Nephron (organoid): ENCODE measurements around the gene UBP1.

Source experiments
- H3K27ac Mint-ChIP-seq, 3 experiments: 2 replicates each; pipeline ENCODE4 v1.8.0; 2020; ENCODE audit warnings: mixed read lengths in 3 of 3, mild to moderate bottlenecking in 2 of 3, moderate library complexity in 1 of 3
- H3K27me3 Mint-ChIP-seq: 2 replicates; pipeline ENCODE4 v1.8.0; 2021; ENCODE audit warnings: low read depth, mild to moderate bottlenecking, moderate library complexity, mixed read lengths
- H3K36me3 Mint-ChIP-seq: 2 replicates; pipeline ENCODE4 v1.8.0; 2020; ENCODE audit warnings: low read depth, mixed read lengths
- H3K4me1 Mint-ChIP-seq: 2 replicates; pipeline ENCODE4 v1.8.0; 2020; ENCODE audit warnings: mixed read lengths
- H3K4me3 Mint-ChIP-seq, 3 experiments: 2 replicates each; pipeline ENCODE4 v1.8.0; 2020; ENCODE audit warnings: mild to moderate bottlenecking in 3 of 3, mixed read lengths in 3 of 3, moderate library complexity in 2 of 3
- H3K9me3 Mint-ChIP-seq: 2 replicates; pipeline ENCODE4 v1.8.0; 2020; ENCODE audit warnings: mixed read lengths
- CTCF ChIP-seq, 3 experiments: fragments of 200-600 bp; sonication (generic); IDR thresholded peaks; one replicate each; pipeline ENCODE4 v1.5.0; 2021; ENCODE audit warnings: antibody characterized with exemption in 3 of 3; ENCODE audit not compliant: unreplicated experiment in 3 of 3

UBP1 gene

GRCh38 chr3:33373082-33373437, 67.1 kb downstream of the UBP1 start:
- no peaks in the 10 kb centered on the region for H3K4me1 Mint-ChIP-seq
- H3K9me3 Mint-ChIP-seq: peaks cover 5% of the 10 kb centered on the region
- peak; percentile 25 to 36 (median 26) for TF ChIP-seq CTCF (IDR thresholded peaks at IDR 0.05; ENCODE audit: unreplicated experiment in 3 of 3)
- H3K4me3 Mint-ChIP-seq: no peak overlapping the region
- no peaks in the 10 kb centered on the region for H3K27me3 Mint-ChIP-seq
- peaks cover 51% of the 10 kb centered on the region for H3K36me3 Mint-ChIP-seq
- H3K27ac Mint-ChIP-seq: no peak overlapping the region

- Mint-ChIP-seq H3K9me3 (peaks cover 5% of the 10 kb centered on the region), H3K27ac (no peak overlapping the region), H3K36me3 (peaks cover 52% of the 10 kb centered on the region), H3K27me3 (no peaks in the 10 kb centered on the region), H3K4me3 (no peak overlapping the region), H3K4me1 (no peaks in the 10 kb centered on the region)
- peak; percentile 89 to 94 (median 93) for TF ChIP-seq CTCF (IDR thresholded peaks at IDR 0.05; ENCODE audit: unreplicated experiment in 3 of 3)
Measured at GRCh38 chr3:33372218-33373081, 67.8 kb downstream of the UBP1 start.

GRCh38 chr3:33364531-33365128, 75.6 kb downstream of the UBP1 start:
- H3K4me1 Mint-ChIP-seq: no peaks in the 10 kb centered on the region
- no peak overlapping the region for H3K4me3 Mint-ChIP-seq
- no peaks in the 10 kb centered on the region for H3K27me3 Mint-ChIP-seq
- no peaks in the 10 kb centered on the region for H3K9me3 Mint-ChIP-seq
- no peak overlapping the region for H3K27ac Mint-ChIP-seq
- peaks cover 17% of the 10 kb centered on the region for H3K36me3 Mint-ChIP-seq
- TF ChIP-seq CTCF (IDR thresholded peaks at IDR 0.05; ENCODE audit: unreplicated experiment in 3 of 3): no peak

- H3K4me3 Mint-ChIP-seq: no peak overlapping the region
- H3K9me3 Mint-ChIP-seq: no peaks in the 10 kb centered on the region
- no peak overlapping the region for H3K27ac Mint-ChIP-seq
- H3K27me3 Mint-ChIP-seq: no peaks in the 10 kb centered on the region
- peaks cover 12% of the 10 kb centered on the region for H3K36me3 Mint-ChIP-seq
- TF ChIP-seq CTCF (IDR thresholded peaks at IDR 0.05; ENCODE audit: unreplicated experiment in 3 of 3): no peak
- H3K4me1 Mint-ChIP-seq: no peaks in the 10 kb centered on the region
Measured at GRCh38 chr3:33364060-33364459, 76.1 kb downstream of the UBP1 start.

- no peak for TF ChIP-seq CTCF (IDR thresholded peaks at IDR 0.05; ENCODE audit: unreplicated experiment in 3 of 3)
- no peak overlapping the region for H3K4me3 Mint-ChIP-seq
- H3K4me1 Mint-ChIP-seq: no peaks in the 10 kb centered on the region
- H3K27ac Mint-ChIP-seq: no peak overlapping the region
- no peaks in the 10 kb centered on the region for H3K9me3 Mint-ChIP-seq
- no peaks in the 10 kb centered on the region for H3K27me3 Mint-ChIP-seq
- H3K36me3 Mint-ChIP-seq: peaks cover 8% of the 10 kb centered on the region
Measured at GRCh38 chr3:33363113-33363800, 76.9 kb downstream of the UBP1 start.
